ENCODE results near the gene BAK1.

GRCh38 chr6:33627876-33628275, 47.8 kb upstream of the BAK1 start:
- TF ChIP-seq CREB1 (IDR thresholded peaks at IDR 0.05; ENCODE audit: low read depth) (no peak), TAF1 (IDR thresholded peaks at IDR 0.05; ENCODE audit: low read depth) (no peak), FOXM1 (IDR thresholded peaks at IDR 0.05; ENCODE audit: borderline replicate concordance, low read depth) (no peak), RAD21 (IDR thresholded peaks at IDR 0.05; ENCODE audit: low read depth) (no peak), NFIC (IDR thresholded peaks at IDR 0.05) (no peak), USF1 (IDR thresholded peaks at IDR 0.05) (no peak), EGR1 (IDR thresholded peaks at IDR 0.05) (no peak), CEBPB (IDR thresholded peaks at IDR 0.05) (no peak)

Measured in Ishikawa (cell line).